Measurements from ENCODE around the gene CFAP91.

CFAP91 gene

GRCh38 chr3:119702530-119703527, at the start of gene CFAP91:
CFAP91 (plus strand) TSS chr3:119703022; CDS start chr3:119703099, 77 bp downstream.
- peak; percentile 45 to 81 (median 64) for DNase-seq (ENCODE audit: low read depth in 4 of 4, low spot score in 1 of 4)

- DNase-seq (ENCODE audit: low read depth in 4 of 4, low spot score in 1 of 4) = no peak
These were observed 48.9 kb upstream of the CFAP91 start for GRCh38 chr3:119653876-119654275.

- no peak for DNase-seq (ENCODE audit: low read depth in 4 of 4, low spot score in 1 of 4)
These were observed 44.7 kb upstream of the CFAP91 start for GRCh38 chr3:119657887-119658702.

GRCh38 chr3:119658994-119659393, 43.8 kb upstream of the CFAP91 start:
- DNase-seq (ENCODE audit: low read depth in 4 of 4, low spot score in 1 of 4) = no peak

- no peak for DNase-seq (ENCODE audit: low read depth in 4 of 4, low spot score in 1 of 4)
These were observed 43.1 kb upstream of the CFAP91 start for GRCh38 chr3:119659606-119660291.

- no peak for DNase-seq (ENCODE audit: low read depth in 4 of 4, low spot score in 1 of 4)
These were observed 42.1 kb upstream of the CFAP91 start, which contains the start of gene POPDC2 for GRCh38 chr3:119660474-119661440. POPDC2 (minus strand) TSS chr3:119660589; CDS start chr3:119660423, 166 bp downstream.

GRCh38 chr3:119662604-119663373, 40.0 kb upstream of the CFAP91 start:
- DNase-seq (ENCODE audit: low read depth in 4 of 4, low spot score in 1 of 4) = no peak

GRCh38 chr3:119663885-119664284, 38.9 kb upstream of the CFAP91 start:
- no peak for DNase-seq (ENCODE audit: low read depth in 4 of 4, low spot score in 1 of 4)

GRCh38 chr3:119664370-119664769, 38.5 kb upstream of the CFAP91 start:
- no peak for DNase-seq (ENCODE audit: low read depth in 4 of 4, low spot score in 1 of 4)

- DNase-seq (ENCODE audit: low read depth in 4 of 4, low spot score in 1 of 4) = no peak
These were observed 37.9 kb upstream of the CFAP91 start for GRCh38 chr3:119664850-119665379.

GRCh38 chr3:119665954-119666559, 36.8 kb upstream of the CFAP91 start:
- no peak for DNase-seq (ENCODE audit: low read depth in 4 of 4, low spot score in 1 of 4)

- no peak for DNase-seq (ENCODE audit: low read depth in 4 of 4, low spot score in 1 of 4)
These were observed 32.8 kb upstream of the CFAP91 start for GRCh38 chr3:119669906-119670570.

GRCh38 chr3:119672776-119673175, 30.0 kb upstream of the CFAP91 start:
- DNase-seq (ENCODE audit: low read depth in 4 of 4, low spot score in 1 of 4) = no peak

GRCh38 chr3:119673875-119674274, 28.9 kb upstream of the CFAP91 start:
- no peak for DNase-seq (ENCODE audit: low read depth in 4 of 4, low spot score in 1 of 4)

- no peak for DNase-seq (ENCODE audit: low read depth in 4 of 4, low spot score in 1 of 4)
These were observed 27.5 kb upstream of the CFAP91 start for GRCh38 chr3:119675188-119675874.

GRCh38 chr3:119676020-119676419, 26.8 kb upstream of the CFAP91 start:
- DNase-seq (ENCODE audit: low read depth in 4 of 4, low spot score in 1 of 4) = no peak
